ACC112 (cell line): Measurements from ENCODE around the gene NXPE4.

Source experiments
- H2AFZ ChIP-seq: fragments of 200-600 bp; sonication (generic); one replicate; pipeline ENCODE4 v1.6.0; 2017; ENCODE audit warnings: antibody characterized with exemption, low read length; ENCODE audit not compliant: unreplicated experiment
- H3K27ac ChIP-seq: fragments of 200-600 bp; sonication (generic); 2 replicates; pipeline ENCODE4 v1.5.1; 2014; ENCODE audit warnings: low read depth, mild to moderate bottlenecking, antibody characterized with exemption, low read length, moderate library complexity
- H3K27me3 ChIP-seq: fragments of 200-600 bp; sonication (generic); 2 replicates; pipeline ENCODE4 v1.6.1; 2014; ENCODE audit warnings: mild to moderate bottlenecking, antibody characterized with exemption, low read length, moderate library complexity, mixed read lengths; ENCODE audit not compliant: insufficient read depth
- H3K36me3 ChIP-seq: fragments of 200-600 bp; sonication (generic); 2 replicates; pipeline ENCODE4 v1.6.1; 2016; ENCODE audit warnings: mild to moderate bottlenecking, antibody characterized with exemption, low read length, moderate library complexity, mixed read lengths; ENCODE audit not compliant: insufficient read depth
- H3K4me1 ChIP-seq: fragments of 200-600 bp; sonication (generic); one replicate; pipeline ENCODE4 v1.6.1; 2016; ENCODE audit warnings: low read length, mixed read lengths; ENCODE audit not compliant: insufficient read depth, unreplicated experiment, control insufficient read depth
- H3K4me3 ChIP-seq: fragments of 200-600 bp; sonication (generic); 2 replicates; pipeline ENCODE4 v1.5.1; 2014; ENCODE audit warnings: mild to moderate bottlenecking, low read depth, low read length
- H3K79me2 ChIP-seq: fragments of 200-600 bp; sonication (generic); one replicate; pipeline ENCODE4 v1.6.0; 2016; ENCODE audit warnings: low read length; ENCODE audit not compliant: control insufficient read depth, unreplicated experiment, insufficient read depth

The NXPE4 gene

DNA sequence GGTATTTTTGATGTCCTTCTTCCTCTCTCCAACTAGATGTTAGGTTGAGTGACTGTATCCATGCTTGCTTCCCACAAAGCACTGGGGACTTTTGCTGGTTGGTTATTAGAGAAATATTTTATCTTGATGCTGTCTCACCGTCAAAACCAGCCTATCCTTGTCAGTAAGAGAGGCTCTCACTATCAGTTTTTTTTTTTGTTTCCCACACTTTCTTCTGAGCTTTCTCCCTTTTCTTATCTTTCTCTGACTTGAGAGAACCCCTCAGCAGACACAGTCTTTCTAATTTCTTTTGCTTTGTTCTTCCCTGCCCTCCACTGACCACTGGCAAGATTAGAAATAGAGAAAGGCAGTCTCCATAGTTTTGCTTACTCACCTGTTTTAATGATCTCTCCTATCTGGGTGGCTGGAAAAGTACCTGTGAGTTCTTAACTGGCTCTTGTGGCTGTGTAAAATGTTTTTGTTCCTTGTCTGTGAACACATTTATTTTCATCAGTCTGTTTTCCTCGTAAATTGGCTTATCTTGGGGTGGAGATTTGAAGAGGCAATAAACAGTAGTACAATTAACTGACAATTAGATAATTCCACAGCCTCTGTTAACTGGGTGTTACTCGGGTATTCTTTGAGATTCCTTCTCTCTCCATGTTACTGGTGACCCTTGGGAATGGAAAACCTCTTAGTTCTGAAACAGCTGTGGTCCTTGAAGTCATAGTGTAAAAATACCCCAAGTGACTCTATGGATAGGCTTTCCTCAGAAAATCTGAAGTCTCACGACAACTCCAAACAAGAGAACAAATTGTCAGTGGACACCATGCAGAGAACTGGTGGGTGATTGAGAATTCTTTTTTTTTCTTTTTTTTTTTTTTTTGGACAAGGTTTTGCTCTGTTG lies 35.9 kb downstream of the NXPE4 start, which contains the start of gene NXPE1:
Gene NXPE1, minus strand, starts transcription at position 457 of the 886 bp plus-strand sequence. CDS start 8,680 bp downstream, outside the sequence.
- H3K79me2 ChIP-seq, result no peaks in the 10 kb centered on the region
- peaks cover 10% of the 10 kb centered on the region for H3K4me1 ChIP-seq
- no peak within 1 kb of the TSS for H2AFZ ChIP-seq
- H3K4me3 ChIP-seq, result no peak within 1 kb of the TSS
- no peak within 1 kb of the TSS for H3K27ac ChIP-seq
- H3K36me3 ChIP-seq, result no peaks in the 10 kb centered on the region
- no peaks in the 10 kb centered on the region for H3K27me3 ChIP-seq

DNA sequence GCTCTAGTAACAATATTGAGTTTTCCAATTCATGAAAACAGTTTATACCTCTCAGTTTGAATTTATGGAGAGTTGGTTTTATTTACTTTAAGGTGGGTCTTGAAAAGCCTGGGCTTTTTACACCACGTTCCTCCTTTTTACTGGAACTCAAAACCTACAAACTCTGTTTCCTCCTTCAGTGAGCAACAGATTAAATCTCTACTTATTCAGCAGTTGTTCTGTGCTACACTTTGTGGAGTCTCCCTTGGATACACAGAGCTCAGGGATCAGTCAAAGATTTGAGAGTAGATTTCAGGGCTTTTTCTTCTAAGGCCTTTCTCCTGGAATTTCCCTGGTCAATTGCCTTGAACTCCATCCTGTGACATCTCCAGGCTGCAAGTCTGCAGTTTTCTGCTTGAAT lies 39.5 kb downstream of the NXPE4 start:
- Histone ChIP-seq H3K27me3 (no peaks in the 10 kb centered on the region), H3K79me2 (no peaks in the 10 kb centered on the region), H3K4me3 (no peak overlapping the region), H3K4me1 (no peaks in the 10 kb centered on the region), H3K27ac (no peak overlapping the region), H3K36me3 (no peaks in the 10 kb centered on the region), H2AFZ (no peak overlapping the region)

DNA sequence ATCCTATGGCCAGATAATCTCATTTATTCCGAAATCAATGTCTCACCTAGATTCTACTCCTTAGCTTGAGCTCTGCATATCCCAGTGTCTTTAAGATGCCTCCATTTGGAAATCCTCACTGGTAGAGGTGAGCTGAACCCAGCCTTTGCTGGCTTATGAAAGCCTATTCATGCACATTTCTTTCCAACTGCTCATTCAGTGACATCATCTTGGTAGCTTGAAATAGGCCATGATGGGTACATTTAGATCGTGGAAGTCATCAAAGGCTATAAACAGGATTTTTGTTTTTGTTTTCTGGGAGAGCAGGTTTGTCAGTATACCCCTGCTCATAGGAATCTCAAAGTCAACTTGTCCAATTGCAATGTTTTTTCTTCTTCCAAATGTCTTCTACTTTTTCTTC lies 41.9 kb downstream of the NXPE4 start:
- Histone ChIP-seq H2AFZ (no peak overlapping the region), H3K27ac (no peak overlapping the region), H3K36me3 (no peaks in the 10 kb centered on the region), H3K4me1 (no peaks in the 10 kb centered on the region), H3K27me3 (no peaks in the 10 kb centered on the region), H3K79me2 (no peaks in the 10 kb centered on the region), H3K4me3 (no peak overlapping the region)

DNA sequence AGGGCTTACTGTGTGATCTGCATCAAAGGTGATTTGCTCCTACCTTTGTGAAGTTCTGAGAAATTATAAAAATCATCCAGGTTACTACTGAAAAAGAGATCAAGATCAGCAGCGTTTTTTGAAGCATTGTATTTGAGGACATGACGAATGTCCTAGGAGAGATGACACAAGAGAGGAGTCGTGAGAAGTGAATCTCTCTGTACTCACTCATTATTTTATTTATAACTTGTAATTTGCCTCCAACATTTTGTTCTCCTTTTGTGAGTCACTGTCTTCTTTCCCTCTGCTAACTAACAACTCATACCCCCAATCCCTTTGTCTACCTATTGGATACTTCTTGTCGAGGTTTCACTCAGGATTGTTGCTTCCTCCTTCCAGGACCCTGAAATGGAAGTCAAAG lies 44.5 kb downstream of the NXPE4 start:
- H3K27ac ChIP-seq, result no peak overlapping the region
- H3K27me3 ChIP-seq, result no peaks in the 10 kb centered on the region
- no peak overlapping the region for H3K4me3 ChIP-seq
- H3K79me2 ChIP-seq, result no peaks in the 10 kb centered on the region
- H2AFZ ChIP-seq, result no peak overlapping the region
- no peaks in the 10 kb centered on the region for H3K4me1 ChIP-seq
- H3K36me3 ChIP-seq, result no peaks in the 10 kb centered on the region

DNA sequence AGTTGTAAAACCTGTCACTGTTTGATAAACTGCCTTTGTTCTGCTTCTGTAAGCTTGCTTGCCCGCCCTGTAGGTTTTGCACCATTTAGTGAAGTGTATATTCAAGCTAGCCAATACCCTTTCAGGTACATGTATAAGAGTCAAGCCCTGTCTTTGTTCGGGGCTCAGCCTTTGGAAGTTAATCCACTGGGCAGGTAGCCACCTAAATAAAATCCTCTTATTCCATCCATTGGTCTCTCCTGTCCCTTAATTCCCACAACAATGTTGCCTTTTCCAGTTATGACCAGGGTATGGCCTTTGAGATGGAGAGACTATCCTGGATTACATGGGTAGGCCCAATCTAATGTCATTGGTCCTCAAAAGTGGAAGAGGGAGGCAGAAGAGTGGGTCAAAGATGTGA lies 69.9 kb downstream of the NXPE4 start:
- Histone ChIP-seq H3K36me3 (no peaks in the 10 kb centered on the region), H2AFZ (no peak overlapping the region), H3K27me3 (peaks cover 5% of the 10 kb centered on the region; the same call in 1 of the 2 replicates), H3K4me1 (no peaks in the 10 kb centered on the region), H3K27ac (no peak overlapping the region), H3K4me3 (no peak overlapping the region), H3K79me2 (no peaks in the 10 kb centered on the region)

DNA sequence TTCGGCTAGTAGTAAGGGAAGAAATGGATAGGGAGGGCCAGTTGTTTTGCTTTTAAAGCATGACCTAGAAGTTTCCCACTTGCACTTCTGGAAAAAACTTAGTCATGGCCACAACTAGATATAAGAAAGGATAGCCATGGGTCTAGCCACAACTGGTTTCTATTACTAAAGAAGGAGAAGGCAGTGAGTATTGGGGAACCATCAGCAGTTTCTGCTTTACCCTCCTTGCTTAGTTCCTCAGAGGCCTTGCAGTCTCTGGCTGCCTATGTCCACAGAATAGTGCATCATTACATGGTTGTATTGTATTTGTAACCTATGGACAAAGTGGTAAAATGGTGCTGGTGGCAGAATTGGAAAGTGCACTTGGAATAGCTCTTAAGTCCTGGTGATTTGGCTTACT lies 71.5 kb downstream of the NXPE4 start:
- no peaks in the 10 kb centered on the region for H3K79me2 ChIP-seq
- H3K4me3 ChIP-seq, result no peak overlapping the region
- H3K36me3 ChIP-seq, result no peaks in the 10 kb centered on the region
- H3K4me1 ChIP-seq, result no peaks in the 10 kb centered on the region
- no peak overlapping the region for H2AFZ ChIP-seq
- no peak overlapping the region for H3K27ac ChIP-seq
- H3K27me3 ChIP-seq, result peaks cover 12% of the 10 kb centered on the region; the same call in 1 of the 2 replicates

DNA sequence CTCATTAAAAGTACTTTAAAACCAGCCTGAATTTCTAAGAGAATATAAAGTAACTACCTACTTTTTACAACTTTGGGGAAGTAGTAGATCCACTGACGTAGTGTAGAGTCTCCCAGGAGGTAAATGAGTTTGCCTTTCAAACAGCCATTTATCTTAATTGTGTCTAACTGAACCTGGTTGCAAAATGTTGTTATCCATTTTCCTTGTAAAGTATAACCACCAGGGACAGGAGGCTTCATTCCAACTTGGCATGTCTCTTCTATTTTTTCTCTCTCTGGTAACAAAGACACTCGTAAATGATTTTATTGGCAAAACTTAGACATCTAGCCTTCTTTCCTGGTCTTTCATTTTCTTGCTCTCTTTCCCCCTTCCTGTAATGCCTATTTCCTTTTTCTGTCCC lies 72.8 kb downstream of the NXPE4 start:
- H3K27ac ChIP-seq, result no peak overlapping the region
- peaks cover 15% of the 10 kb centered on the region; the same call in 1 of the 2 replicates for H3K27me3 ChIP-seq

More for the DNA sequence above, 72.8 kb downstream of the NXPE4 start:
- Histone ChIP-seq H3K79me2 (no peaks in the 10 kb centered on the region), H3K4me3 (no peak overlapping the region), H3K36me3 (no peaks in the 10 kb centered on the region), H3K4me1 (no peaks in the 10 kb centered on the region), H2AFZ (no peak overlapping the region)
